Left kidney (tissue), 2 donors: ENCODE data around the gene WDSUB1. TPM values are rescaled to one million over a fixed set of nuclear protein-coding genes. Genes with fewer than 3 reads are reported as not detected.

Experiments used
- DNase-seq: peaks from one replicate; pipeline ENCODE4 v3.0.0-alpha.2; 2013
- polyA plus RNA-seq: library from polyadenylated mRNA; unstranded; fragments of 120-200 nt; gene quantifications from one replicate; pipeline ENCODE4 v1.2.1, GENCODE V29; 2013; ENCODE audit not compliant: insufficient read length

The WDSUB1 gene
- polyA plus RNA-seq, 1 donor: 33.8 TPM

DNA sequence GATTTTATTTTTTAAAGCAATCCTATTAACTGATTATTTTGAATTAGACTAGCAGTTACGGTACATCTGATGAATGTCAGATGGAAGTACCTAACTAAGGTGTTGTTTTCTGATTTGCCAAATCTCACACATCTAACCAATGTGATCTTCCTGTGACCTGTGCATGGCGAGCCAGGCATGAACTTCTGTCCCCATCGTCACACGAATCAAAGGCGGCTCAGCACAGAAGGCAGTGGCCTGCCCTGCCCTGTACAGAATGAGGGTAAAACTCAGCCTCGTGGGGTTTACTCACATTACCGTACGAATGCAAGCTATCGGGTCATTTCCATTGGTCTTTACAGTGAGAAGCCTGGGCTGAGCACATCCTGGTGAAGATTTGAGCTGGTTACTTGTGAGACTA, 87.3 kb downstream of the WDSUB1 start:
- DNase-seq: no peak

DNA sequence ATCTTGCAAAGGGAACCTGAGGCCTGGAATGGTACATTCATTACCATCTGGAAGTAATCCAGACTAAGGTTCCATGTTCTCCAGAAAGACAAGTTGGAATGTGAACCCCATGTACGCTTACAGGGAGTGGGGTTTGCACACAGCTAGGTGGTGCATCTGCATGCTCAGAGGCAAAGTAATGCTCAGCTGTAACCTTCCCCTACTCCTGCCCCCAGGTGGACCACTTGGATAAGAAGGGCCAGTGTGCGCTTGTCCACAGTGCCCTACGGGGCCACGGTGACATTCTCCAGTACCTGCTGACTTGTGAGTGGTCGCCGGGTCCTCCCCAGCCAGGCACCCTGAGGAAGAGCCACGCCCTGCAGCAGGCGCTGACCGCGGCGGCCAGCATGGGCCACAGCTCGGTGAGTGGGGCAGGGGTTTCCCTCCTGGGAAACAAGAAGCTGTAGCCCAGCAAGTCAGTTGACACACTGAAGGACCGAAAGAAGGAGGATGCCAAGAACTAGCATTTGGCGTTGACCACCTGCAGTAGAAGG, 90.0 kb downstream of the WDSUB1 start:
- DNase-seq: no peak

DNA sequence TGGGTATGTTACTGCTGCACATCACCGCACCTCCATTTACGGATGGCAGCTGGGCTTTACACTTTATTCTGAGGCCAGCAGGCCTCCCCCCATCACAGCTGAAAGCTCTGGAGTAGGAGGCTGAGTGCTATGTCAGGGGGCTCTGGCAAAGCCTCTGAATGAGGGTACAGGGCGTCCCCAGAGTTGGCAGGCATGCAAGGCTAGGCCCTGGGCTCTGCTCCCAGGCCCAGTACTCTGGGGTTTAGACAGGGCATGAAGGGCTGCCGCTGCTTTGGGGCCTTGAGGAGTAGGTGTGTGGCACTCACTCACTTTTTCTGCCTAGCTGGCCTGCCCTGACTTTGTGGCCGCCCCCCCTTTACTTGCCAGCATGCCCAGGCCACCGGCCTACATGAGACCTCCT, 90.8 kb downstream of the WDSUB1 start:
- DNase-seq: no peak

DNA sequence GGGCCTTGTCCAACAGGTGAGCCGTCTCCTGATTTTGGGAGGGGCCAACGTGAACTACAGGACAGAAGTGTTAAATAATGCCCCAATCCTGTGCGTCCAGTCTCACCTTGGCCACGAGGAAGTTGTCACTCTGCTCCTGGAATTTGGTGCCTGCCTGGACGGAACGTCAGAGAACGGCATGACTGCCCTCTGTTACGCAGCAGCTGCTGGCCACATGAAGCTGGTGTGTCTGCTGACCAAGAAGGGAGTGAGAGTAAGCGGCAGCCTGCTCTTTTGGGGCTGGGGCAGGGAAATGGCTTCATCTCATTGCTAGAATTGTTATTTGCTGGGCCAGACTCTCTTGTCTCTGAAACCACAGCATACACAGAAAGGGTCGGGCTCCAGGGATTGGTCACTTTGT, 92.3 kb downstream of the WDSUB1 start:
- no peak for DNase-seq

DNA sequence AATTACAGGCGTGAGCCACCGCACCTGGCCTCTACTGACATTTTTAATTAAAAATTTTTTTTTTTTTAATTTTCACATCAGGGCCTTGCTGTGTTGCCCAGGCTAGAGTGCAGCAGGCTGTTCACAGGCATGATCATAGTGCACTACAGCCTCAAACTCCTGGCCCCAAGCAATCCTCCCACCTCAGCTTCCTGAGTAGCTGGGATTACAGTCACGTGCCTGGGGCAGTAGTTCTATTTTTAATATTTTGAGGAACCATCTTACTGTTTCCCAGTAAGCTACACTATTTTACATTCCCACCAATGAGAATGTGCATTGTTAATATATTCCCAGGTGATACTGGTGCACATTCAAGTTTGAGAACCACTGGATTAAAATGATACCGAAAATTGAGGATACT, 92.7 kb downstream of the WDSUB1 start:
- DNase-seq: no peak

DNA sequence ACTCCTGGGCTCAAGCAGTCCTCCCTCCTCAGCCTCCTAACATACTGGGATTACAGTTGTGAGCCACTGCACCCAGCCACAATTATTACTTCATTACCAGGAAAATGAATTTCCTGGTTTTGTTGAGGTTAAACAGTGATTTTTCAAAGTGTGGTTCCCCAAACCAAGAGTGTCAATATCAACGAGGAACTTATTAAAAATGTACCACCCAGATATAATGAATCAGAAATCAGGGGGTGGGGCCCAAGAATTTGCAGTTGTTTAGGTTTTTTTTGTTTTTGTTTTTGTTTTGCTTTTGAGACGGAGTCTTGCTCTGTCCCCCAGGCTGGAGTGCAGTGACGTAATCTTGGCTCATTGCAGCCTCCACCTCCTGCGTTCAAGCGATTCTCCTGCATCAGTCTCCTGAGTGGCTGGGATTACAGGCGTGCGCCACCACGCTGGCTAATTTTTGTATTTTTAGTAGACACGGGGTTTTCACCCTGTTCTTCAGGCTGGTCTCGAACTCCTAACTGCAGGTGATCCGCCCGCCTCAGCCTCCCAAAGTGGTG, 94.1 kb downstream of the WDSUB1 start:
- no peak for DNase-seq

DNA sequence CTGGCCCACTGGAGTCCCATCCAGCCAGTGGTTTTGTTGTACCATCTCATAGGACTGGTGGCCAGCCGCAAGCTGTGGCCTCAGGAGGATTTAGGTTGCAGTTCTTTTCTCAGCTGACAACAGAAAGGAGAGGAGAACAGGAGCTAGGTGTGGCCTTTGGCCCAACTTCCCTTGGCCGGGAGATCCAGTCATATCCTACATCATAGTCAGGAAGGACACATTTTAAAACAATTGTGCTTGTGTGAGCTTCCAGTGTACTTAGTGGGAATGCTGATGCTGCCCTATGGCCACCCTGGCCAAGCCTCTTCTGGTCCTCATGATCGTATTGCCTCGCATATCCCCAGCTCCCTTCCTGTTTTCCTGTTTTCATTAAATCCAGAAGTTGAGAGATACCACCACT, 98.1 kb downstream of the WDSUB1 start:
- DNase-seq: no peak

DNA sequence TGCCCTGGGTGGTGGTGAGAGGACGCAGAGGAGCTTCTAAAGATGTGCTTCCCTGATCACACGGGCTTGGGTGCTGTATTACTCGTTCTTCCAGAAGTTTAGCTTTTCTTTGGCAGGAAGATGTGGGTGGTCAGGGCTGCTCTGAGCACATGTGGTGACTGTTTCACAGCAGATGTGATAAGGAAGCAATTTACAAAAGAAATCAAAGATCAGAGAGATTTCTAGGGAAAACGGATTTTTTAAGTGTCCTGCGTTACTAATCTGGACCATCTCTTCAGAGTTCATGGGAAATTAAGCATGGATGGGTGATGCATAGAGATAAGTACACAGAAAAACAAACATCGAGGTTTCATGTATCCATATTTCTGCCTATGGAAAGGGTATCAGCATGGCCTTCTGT, 99.4 kb downstream of the WDSUB1 start:
- no peak for DNase-seq

DNA sequence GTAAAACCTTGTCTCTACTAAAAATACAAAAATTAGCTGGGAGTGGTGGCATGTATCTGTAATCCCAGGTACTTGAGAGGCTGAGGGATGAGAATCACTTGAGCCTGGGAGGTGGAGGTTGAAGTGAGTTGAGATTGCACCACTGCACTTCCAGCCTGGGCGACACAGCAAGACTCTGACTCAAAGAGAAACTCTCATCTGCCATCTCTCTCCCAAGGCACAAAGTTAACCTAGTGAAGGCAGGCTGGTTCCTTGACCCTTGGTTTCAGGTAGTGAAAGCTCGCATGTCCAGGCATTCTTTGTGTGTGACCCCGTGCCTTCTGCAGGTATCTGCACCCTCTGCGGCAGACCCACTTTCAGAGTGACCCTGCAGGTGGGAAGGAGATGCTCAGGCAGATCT, 100.0 kb downstream of the WDSUB1 start:
- DNase-seq: no peak
